ENCODE results near the gene CTIF.

Gene CTIF

GRCh38 chr18:48635806-48636205 lies 97.0 kb downstream of the CTIF start:
- TF ChIP-seq MAX (IDR thresholded peaks at IDR 0.05) (no peak), TCF12 (IDR thresholded peaks at IDR 0.05; ENCODE audit: low read depth) (no peak), YY1 (IDR thresholded peaks at IDR 0.05; ENCODE audit: low read depth) (no peak), RAD21 (IDR thresholded peaks at IDR 0.05; ENCODE audit: low read depth) (no peak), CREB1 (IDR thresholded peaks at IDR 0.05; ENCODE audit: low read depth) (no peak), CEBPB (IDR thresholded peaks at IDR 0.05) (no peak), EGR1 (IDR thresholded peaks at IDR 0.05) (no peak), EP300 (IDR thresholded peaks at IDR 0.05; ENCODE audit: borderline replicate concordance) (no peak), TEAD4 (IDR thresholded peaks at IDR 0.05) (no peak), NFIC (IDR thresholded peaks at IDR 0.05) (no peak), FOXM1 (IDR thresholded peaks at IDR 0.05; ENCODE audit: borderline replicate concordance, low read depth) (no peak), TAF1 (IDR thresholded peaks at IDR 0.05; ENCODE audit: low read depth) (no peak), ZBTB7A (IDR thresholded peaks at IDR 0.05; ENCODE audit: low read depth) (no peak)
- TF ChIP-seq, protein P1, sequence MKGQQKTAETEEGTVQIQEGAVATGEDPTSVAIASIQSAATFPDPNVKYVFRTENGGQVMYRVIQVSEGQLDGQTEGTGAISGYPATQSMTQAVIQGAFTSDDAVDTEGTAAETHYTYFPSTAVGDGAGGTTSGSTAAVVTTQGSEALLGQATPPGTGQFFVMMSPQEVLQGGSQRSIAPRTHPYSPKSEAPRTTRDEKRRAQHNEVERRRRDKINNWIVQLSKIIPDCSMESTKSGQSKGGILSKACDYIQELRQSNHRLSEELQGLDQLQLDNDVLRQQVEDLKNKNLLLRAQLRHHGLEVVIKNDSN (IDR thresholded peaks at IDR 0.05), result no peak
- TF ChIP-seq, protein P2, sequence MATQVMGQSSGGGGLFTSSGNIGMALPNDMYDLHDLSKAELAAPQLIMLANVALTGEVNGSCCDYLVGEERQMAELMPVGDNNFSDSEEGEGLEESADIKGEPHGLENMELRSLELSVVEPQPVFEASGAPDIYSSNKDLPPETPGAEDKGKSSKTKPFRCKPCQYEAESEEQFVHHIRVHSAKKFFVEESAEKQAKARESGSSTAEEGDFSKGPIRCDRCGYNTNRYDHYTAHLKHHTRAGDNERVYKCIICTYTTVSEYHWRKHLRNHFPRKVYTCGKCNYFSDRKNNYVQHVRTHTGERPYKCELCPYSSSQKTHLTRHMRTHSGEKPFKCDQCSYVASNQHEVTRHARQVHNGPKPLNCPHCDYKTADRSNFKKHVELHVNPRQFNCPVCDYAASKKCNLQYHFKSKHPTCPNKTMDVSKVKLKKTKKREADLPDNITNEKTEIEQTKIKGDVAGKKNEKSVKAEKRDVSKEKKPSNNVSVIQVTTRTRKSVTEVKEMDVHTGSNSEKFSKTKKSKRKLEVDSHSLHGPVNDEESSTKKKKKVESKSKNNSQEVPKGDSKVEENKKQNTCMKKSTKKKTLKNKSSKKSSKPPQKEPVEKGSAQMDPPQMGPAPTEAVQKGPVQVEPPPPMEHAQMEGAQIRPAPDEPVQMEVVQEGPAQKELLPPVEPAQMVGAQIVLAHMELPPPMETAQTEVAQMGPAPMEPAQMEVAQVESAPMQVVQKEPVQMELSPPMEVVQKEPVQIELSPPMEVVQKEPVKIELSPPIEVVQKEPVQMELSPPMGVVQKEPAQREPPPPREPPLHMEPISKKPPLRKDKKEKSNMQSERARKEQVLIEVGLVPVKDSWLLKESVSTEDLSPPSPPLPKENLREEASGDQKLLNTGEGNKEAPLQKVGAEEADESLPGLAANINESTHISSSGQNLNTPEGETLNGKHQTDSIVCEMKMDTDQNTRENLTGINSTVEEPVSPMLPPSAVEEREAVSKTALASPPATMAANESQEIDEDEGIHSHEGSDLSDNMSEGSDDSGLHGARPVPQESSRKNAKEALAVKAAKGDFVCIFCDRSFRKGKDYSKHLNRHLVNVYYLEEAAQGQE (IDR thresholded peaks at IDR 0.05; ENCODE audit: low read depth), result no peak

DNA sequence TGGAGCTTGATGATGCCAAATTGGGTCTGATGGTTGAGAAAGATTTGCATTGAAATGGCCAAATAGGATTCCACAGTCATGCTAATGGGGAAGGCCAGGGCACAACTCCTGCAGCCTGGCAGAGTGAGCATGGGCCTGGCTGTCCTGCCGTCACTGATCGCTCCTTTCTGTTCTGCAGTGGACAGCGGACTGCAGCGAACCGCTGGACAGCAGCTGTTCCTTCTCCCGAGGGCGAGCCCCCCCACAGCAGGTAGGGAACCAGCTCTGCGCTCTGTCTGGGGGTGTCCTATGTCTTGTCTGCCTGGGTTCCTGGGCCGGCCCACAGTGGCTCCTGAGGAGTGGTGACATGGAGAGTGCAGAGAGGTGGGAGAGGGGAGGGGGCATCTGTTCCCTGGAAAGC lies 97.6 kb downstream of the CTIF start:
- TF ChIP-seq TCF12 (IDR thresholded peaks at IDR 0.05; ENCODE audit: low read depth) (no peak), EGR1 (IDR thresholded peaks at IDR 0.05) (no peak), TEAD4 (IDR thresholded peaks at IDR 0.05) (no peak), CREB1 (IDR thresholded peaks at IDR 0.05; ENCODE audit: low read depth) (no peak), TAF1 (IDR thresholded peaks at IDR 0.05; ENCODE audit: low read depth) (no peak), ZBTB7A (IDR thresholded peaks at IDR 0.05; ENCODE audit: low read depth) (no peak), FOXM1 (IDR thresholded peaks at IDR 0.05; ENCODE audit: borderline replicate concordance, low read depth) (no peak), NFIC (IDR thresholded peaks at IDR 0.05) (no peak), YY1 (IDR thresholded peaks at IDR 0.05; ENCODE audit: low read depth) (no peak), MAX (IDR thresholded peaks at IDR 0.05) (no peak), EP300 (IDR thresholded peaks at IDR 0.05; ENCODE audit: borderline replicate concordance) (no peak)
- TF ChIP-seq, protein P2 (IDR thresholded peaks at IDR 0.05; ENCODE audit: low read depth), result no peak
- TF ChIP-seq, protein P1 (IDR thresholded peaks at IDR 0.05), result no peak

GRCh38 chr18:48637081-48637990 lies 98.5 kb downstream of the CTIF start:
- TF ChIP-seq ZBTB7A (IDR thresholded peaks at IDR 0.05; ENCODE audit: low read depth) (no peak), YY1 (IDR thresholded peaks at IDR 0.05; ENCODE audit: low read depth) (no peak), EP300 (IDR thresholded peaks at IDR 0.05; ENCODE audit: borderline replicate concordance) (no peak), EGR1 (IDR thresholded peaks at IDR 0.05) (no peak), MAX (IDR thresholded peaks at IDR 0.05) (no peak)
- TF ChIP-seq, protein P2 (IDR thresholded peaks at IDR 0.05; ENCODE audit: low read depth), result no peak

DNA sequence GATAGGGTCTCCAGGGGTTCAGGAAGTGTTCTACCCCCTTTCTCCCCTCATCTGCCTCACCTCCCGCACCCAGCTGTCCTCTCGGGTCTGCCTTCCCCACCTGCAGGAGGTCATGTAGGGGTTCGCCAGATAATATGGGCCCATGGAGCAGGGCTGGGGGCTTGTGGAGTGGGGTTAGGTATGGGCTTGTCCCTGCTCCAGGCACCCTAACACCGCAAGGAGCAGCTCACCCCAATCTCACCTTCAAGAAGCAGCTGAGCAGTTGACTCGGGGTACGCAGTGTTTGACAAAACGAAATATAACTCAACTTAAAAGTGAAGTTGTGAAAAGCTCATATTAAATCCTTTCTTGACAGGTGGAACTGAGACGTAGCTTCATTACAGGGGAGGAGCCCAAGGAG lies 99.6 kb downstream of the CTIF start:
- TF ChIP-seq CREB1 (IDR thresholded peaks at IDR 0.05; ENCODE audit: low read depth) (no peak), EGR1 (IDR thresholded peaks at IDR 0.05) (no peak), MAX (IDR thresholded peaks at IDR 0.05) (no peak), EP300 (IDR thresholded peaks at IDR 0.05; ENCODE audit: borderline replicate concordance) (no peak), TAF1 (IDR thresholded peaks at IDR 0.05; ENCODE audit: low read depth) (no peak), FOXM1 (IDR thresholded peaks at IDR 0.05; ENCODE audit: borderline replicate concordance, low read depth) (no peak), RAD21 (IDR thresholded peaks at IDR 0.05; ENCODE audit: low read depth) (no peak), CEBPB (IDR thresholded peaks at IDR 0.05) (no peak), TEAD4 (IDR thresholded peaks at IDR 0.05) (no peak), TCF12 (IDR thresholded peaks at IDR 0.05; ENCODE audit: low read depth) (no peak), YY1 (IDR thresholded peaks at IDR 0.05; ENCODE audit: low read depth) (no peak)
- TF ChIP-seq, protein P1 (IDR thresholded peaks at IDR 0.05), result no peak
